Right forelimb (tissue), 1 donor: Measurements from ENCODE around the gene FAAH.

Experiments used
- DNase-seq: peaks from one replicate; pipeline ENCODE4 v3.0.0-alpha.2; 2018

FAAH gene

DNA sequence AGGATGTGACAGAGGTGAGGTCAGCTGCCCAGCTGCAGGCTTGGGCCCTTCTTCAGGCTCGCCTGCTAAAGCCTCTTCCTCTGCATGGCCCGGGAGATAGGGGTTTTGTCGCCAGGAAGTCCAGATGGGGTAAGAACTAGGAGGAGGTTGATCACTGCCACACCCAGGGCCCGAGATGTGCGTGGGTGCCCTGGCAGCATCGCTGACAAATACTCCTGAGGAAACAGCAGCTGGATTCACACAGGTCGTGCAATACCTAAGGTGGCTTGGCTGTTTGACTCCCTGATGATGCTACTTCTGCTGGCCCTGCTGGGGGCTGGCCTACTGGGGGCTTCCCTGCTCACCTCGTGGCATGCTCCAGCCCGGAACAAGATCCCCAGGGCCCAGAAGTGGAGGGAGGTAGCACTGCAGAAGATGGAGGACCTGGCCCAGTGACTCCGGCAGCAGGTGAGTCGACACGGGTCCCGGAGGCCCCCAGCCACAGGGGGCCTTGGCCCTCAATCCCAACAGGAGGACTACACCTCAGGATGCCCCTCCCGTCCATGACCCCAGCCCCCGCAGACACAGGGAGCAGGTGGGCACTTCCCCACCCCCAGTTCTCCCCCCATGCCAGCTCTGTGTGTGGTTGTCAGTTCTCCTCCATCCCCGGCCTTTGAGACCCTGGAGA lies 29.6 kb downstream of the FAAH start:
- no peak for DNase-seq

DNA sequence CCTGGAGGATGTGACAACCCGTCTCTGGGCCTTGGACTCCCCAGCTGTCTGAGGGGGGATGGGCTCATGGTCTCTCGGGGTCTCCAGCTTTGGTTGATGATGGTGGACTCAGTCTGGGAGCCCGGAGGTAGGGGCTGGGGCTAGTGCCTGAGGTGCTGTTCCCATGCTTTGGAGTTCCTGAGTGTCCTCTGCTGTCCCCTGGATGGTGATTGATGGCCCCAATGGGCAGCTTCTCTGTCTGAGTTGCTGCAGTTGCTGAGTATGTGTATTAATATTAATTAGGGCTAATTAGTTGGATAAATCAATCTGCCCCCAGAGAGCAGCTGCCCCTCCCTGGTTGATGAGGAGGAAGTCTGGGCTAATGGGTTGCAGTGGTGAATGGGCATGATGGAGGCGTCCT lies 30.6 kb downstream of the FAAH start:
- DNase-seq, result no peak

GRCh38 chr1:46425726-46426125 lies 31.6 kb downstream of the FAAH start:
- no peak for DNase-seq

- no peak for DNase-seq
These were observed 33.4 kb downstream of the FAAH start for GRCh38 chr1:46427541-46427940.

GRCh38 chr1:46429436-46429835 lies 35.3 kb downstream of the FAAH start:
- DNase-seq, result no peak

GRCh38 chr1:46431695-46432094 lies 37.6 kb downstream of the FAAH start:
- DNase-seq, result no peak

- no peak for DNase-seq
These were observed 38.7 kb downstream of the FAAH start for GRCh38 chr1:46432781-46433327.

GRCh38 chr1:46434358-46434757 lies 40.2 kb downstream of the FAAH start:
- no peak for DNase-seq

DNA sequence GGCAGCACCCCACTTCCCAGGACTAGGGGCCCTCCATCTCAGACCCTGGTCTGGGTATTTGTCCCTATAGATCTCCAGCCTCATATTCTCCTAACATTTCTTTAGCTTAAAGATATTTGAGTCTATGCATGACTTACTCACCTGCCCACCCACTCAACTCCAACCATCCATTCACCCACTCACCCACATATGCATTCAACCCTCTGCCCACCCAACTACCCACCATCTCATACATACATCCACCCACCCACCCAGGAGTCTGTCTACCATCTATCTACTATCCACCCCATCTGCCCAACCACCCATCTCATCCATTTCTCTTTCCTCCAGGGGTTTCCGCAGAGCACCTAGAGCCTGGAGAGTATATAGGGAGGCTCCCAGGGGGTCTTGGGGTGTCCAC lies 42.7 kb downstream of the FAAH start:
- DNase-seq, result no peak

GRCh38 chr1:46437723-46438122 lies 43.6 kb downstream of the FAAH start:
- no peak for DNase-seq

GRCh38 chr1:46438346-46438745 lies 44.2 kb downstream of the FAAH start:
- no peak for DNase-seq

DNA sequence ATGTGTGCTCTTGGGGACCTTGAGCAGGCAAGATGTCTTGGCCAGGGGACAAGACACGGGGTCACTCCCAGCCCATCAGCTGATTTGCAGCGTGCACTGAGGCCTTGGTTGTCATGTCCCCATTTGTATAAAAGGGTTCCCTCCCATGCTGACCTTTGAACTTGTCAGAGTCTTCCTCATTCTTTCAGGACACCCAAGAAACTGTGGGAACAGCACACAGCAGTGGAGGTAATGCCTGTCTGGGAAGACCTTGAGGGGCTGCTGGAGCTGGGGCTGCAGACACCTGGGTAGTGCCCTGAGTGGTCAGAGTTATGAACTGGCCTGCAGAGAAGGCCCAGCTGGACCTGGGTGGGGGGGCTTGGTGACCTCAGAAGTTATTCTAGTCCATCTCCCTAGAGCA lies 46.4 kb downstream of the FAAH start:
- no peak for DNase-seq

- peak; percentile 83 for DNase-seq
These were observed 48.4 kb downstream of the FAAH start for GRCh38 chr1:46442317-46443161.

DNA sequence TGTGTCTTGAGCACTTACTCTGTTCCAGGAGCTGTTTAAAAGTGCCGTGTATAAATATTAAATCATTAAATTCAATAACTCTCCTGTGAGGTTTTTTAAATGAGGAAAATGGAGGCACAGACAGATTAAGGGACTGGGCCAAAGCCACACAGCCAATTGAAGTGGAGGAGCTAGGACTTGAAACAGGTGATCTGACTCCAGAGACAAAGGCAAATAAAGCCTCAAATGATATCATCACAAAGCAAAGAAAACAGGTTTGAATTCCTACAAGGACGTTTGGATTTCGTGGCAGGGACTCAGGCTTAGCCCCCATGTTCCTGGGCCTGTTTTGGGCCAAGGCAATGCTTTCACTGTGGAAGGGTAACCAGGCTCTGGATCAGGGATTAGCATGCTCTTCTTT lies 50.3 kb downstream of the FAAH start:
- DNase-seq, result no peak

- no peak for DNase-seq
These were observed 51.7 kb downstream of the FAAH start for GRCh38 chr1:46445773-46446256.

GRCh38 chr1:46446646-46447498 lies 52.8 kb downstream of the FAAH start:
- peak; percentile 82 for DNase-seq

DNA sequence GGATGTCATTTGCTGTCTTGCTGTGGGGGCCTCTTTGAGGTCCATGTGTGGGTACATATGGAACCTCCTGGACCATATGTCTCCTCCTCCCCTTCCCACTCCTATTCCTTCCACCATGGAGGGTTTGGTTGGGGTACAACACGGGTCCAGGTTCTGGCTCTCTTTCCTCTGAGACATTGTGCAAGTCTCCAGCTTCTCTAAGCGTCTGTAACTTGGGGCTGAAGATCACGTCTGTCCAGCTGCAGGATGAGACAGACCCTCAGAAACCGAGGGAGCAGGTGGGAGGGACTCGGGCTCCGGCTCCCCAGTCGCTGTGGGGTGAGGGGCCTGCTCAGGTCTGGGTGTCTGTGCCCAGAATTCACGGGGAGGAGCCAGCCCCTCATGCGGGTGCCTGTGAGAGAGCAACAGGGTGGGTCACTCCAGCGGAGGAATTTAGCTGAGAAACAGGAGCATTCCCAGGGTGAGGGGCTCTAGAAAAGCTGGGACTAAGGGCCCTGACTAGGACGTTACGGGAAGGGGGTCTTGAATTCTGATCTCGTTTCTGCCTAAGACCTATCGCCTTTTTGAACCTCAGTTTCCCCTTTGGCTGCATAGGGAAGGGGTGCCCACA lies 53.5 kb downstream of the FAAH start:
- DNase-seq, result no peak

DNA sequence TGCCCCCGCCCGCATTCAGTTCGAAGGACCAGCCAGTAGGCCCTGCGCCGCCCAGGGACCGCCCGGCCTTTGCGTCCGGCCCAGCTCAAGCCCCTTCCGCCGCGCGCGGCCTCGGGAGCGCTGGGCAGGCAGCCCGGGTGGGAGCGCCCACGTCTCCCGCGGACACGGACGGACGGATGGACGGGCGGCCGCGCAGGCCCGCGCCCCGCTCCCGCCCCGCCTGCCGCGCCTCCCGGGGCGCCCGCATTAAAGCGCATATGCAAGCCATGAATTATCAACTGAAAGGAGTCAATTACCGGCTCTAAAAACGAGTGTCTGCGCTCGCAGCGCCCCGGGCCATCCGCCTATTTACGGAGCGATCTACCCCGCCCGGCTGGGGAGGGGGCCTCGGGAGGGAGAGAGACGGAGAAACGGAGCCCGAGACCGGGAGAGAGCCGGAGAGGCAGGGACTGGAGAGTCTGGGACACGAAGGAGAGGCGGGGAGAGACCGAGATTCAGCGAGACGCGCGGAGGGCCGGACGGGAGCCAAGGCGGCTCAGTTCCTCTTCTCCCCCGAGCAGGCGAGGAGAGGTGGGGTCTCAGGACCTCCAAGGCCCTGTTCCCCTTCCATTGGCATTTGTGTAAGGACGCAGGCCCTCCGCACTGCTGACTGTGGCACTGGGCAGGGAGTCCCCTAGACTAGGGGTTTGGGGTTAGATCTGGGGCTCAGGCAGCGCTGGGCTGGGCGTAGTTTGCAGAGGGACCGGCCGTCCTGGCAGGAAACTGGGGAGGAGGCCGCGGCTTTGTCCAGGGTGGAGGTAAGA lies 54.2 kb downstream of the FAAH start:
- DNase-seq, result peak; percentile 49

DNA sequence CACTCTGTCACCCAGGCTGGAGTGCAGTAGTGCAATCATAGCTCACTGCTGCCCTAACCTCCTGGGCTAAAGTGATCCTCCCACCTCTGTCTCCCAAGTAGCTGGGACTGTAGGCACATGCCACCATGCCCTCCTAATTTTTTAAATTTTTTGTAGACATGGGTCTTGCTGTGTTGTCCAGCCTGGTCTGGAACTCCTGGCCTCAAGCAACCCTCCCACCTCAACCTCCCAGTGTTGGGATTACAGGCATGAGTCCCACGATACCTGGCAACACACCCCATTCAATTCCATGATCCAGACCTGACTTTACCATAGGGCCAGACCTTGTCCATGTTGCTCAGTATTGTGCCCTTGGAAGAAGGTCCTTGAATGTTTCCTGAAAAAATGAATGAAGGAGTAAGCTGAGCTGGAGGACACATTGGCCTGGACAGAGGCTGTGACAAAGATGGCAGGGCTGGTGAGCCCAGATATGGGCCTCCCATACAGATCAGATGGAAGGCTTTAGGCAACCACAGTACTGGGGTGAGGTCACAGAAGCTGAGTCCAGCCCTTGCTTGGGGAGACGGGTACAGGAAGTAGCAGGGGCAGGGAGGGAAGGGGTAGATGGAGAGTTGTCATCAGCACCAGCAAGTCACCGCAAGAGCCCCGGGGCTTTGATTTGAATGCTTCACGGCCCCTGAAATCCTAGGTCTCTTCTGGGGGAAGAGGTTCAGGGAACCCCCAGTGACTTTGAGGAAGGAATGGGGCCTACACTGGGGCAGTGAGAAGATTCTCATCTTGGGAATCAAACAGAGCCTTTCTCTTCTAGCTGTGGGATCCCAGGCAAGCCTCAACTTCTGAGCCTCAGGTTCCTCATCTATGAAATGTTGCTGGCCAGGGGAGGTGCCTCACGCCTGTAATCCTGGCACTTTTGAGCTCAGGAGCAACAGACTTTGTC lies 55.4 kb downstream of the FAAH start:
- DNase-seq, result no peak

GRCh38 chr1:46450160-46450517 lies 56.0 kb downstream of the FAAH start:
- no peak for DNase-seq
